H1 (cell line): ENCODE data around the gene CDC73. TPM values are rescaled to one million over a fixed set of nuclear protein-coding genes. Genes with fewer than 3 reads are reported as not detected.

ENCODE experiments used
- CTCF ChIA-PET: fragments of 300-600 bp; sonication (Branson Sonifier 250); formaldehyde crosslinking; loops from one replicate; lab custom pipeline; 2021; ENCODE audit not compliant: partially characterized antibody; lab: Charles Lee
- POLR2A ChIA-PET: fragments of 300-600 bp; sonication (Branson Sonifier 250); formaldehyde crosslinking; loops from one replicate; lab custom pipeline; 2021; ENCODE audit warnings: inconsistent platforms; ENCODE audit not compliant: partially characterized antibody; lab: Charles Lee
- DNase-seq, 2 experiments: peaks; one replicate each; pipeline versions ENCODE4 v3.0.0 to v3.0.0-alpha.2; 2010 to 2022; ENCODE audit warnings: low spot score in 2 of 2, low read depth in 1 of 2, mixed read lengths in 1 of 2
- FAIRE-seq: peaks from 2 replicates; lab custom pipeline; 2011; peaks lifted over from hg19 to GRCh38; lab: Jason Lieb, UNC
- H2AFZ ChIP-seq: 2 replicates; pipeline ENCODE4 v1.8.1; 2012; ENCODE audit warnings: low read length, inconsistent platforms
- H2AK5ac ChIP-seq: 2 replicates; pipeline ENCODE4 v1.6.1; 2013; ENCODE audit warnings: low read depth, low read length
- H2BK120ac ChIP-seq: replicated peaks from 2 replicates; pipeline ENCODE3; 2013; ENCODE audit warnings: low read depth, low read length, inconsistent platforms
- H2BK12ac ChIP-seq: 2 replicates; pipeline ENCODE4 v1.6.1; 2013; ENCODE audit warnings: low read depth, low read length
- H2BK15ac ChIP-seq: 2 replicates; pipeline ENCODE4 v1.6.1; 2013; ENCODE audit warnings: low read length
- H2BK20ac ChIP-seq: 2 replicates; pipeline ENCODE4 v1.6.1; 2013; ENCODE audit warnings: low read length
- H2BK5ac ChIP-seq: 2 replicates; pipeline ENCODE4 v1.6.1; 2013; ENCODE audit warnings: low read depth, low read length
- H3K14ac ChIP-seq: 2 replicates; pipeline ENCODE4 v1.6.1; 2013; ENCODE audit warnings: inconsistent platforms; ENCODE audit not compliant: insufficient read length
- H3K18ac ChIP-seq: 2 replicates; pipeline ENCODE4 v1.6.1; 2013; ENCODE audit warnings: low read length; ENCODE audit errors: extremely low read depth
- H3K23ac ChIP-seq: 2 replicates; pipeline ENCODE4 v1.6.1; 2013; ENCODE audit warnings: inconsistent platforms; ENCODE audit not compliant: insufficient read length
- H3K23me2 ChIP-seq: 2 replicates; pipeline ENCODE4 v1.6.1; 2013; ENCODE audit warnings: low read depth, low read length
- H3K27ac ChIP-seq: 2 replicates; pipeline ENCODE4 v1.6.1; 2011; ENCODE audit warnings: low read depth, low read length, inconsistent platforms
- H3K27me3 ChIP-seq, 4 experiments: replicated peaks in 1 of 4; 1 replicate in 1 of 4; 2 replicates in 3 of 4; pipeline versions ENCODE4 v1.6.1 to v1.8.1; 2011 to 2013; ENCODE audit warnings: low read length in 3 of 4, mild to moderate bottlenecking in 3 of 4, inconsistent platforms in 2 of 4, mixed read lengths in 2 of 4, moderate library complexity in 1 of 4; ENCODE audit not compliant: control insufficient read depth in 3 of 4, insufficient read depth in 3 of 4; ENCODE audit errors: extremely low read depth in 1 of 4
- H3K36me3 ChIP-seq, 4 experiments: 2 replicates each; pipeline versions ENCODE4 v1.6.1 to v1.8.1; 2011 to 2013; ENCODE audit warnings: mild to moderate bottlenecking in 4 of 4, low read length in 3 of 4, moderate library complexity in 2 of 4, control low read depth in 1 of 4, inconsistent platforms in 1 of 4; ENCODE audit not compliant: insufficient read depth in 4 of 4, control insufficient read depth in 2 of 4
- H3K4ac ChIP-seq: replicated peaks from 2 replicates; pipeline ENCODE3; 2013; ENCODE audit warnings: low read length, low read depth, mixed read lengths, inconsistent platforms; ENCODE audit not compliant: insufficient read length
- H3K4me1 ChIP-seq, 4 experiments: replicated peaks in 1 of 4; 1 replicate in 1 of 4; 2 replicates in 3 of 4; pipeline versions ENCODE4 v1.6.1 to v1.8.1; 2011 to 2013; ENCODE audit warnings: low read length in 3 of 4, inconsistent platforms in 2 of 4, mixed read lengths in 1 of 4; ENCODE audit not compliant: insufficient read depth in 4 of 4, control insufficient read depth in 3 of 4
- H3K4me2 ChIP-seq, 2 experiments: 2 replicates each; pipeline versions ENCODE4 v1.6.1 to v1.8.1; 2011 to 2013; ENCODE audit warnings: low read depth in 2 of 2, low read length in 2 of 2, control low read depth in 1 of 2, inconsistent platforms in 1 of 2, mild to moderate bottlenecking in 1 of 2; ENCODE audit not compliant: insufficient read depth in 1 of 2
- H3K4me3 ChIP-seq, 4 experiments: fragments of 200-600, 300-600 bp in 1 of 4; sonication (generic), shearing (Covaris generic), sonication (Bioruptor Twin) in 1 of 4; 2 replicates each; pipeline versions ENCODE4 v1.5.1 to v1.8.1; 2011 to 2016; ENCODE audit warnings: low read length in 4 of 4, low read depth in 3 of 4, control low read depth in 2 of 4, inconsistent platforms in 2 of 4, mild to moderate bottlenecking in 2 of 4, mixed read lengths in 1 of 4, moderate library complexity in 1 of 4; ENCODE audit not compliant: insufficient read depth in 2 of 4; ENCODE audit errors: extremely low read depth in 1 of 4
- H3K56ac ChIP-seq: replicated peaks from 2 replicates; pipeline ENCODE3; 2013; ENCODE audit warnings: low read depth, mild to moderate bottlenecking, mixed read lengths, low read length, inconsistent platforms; ENCODE audit not compliant: insufficient read length
- H3K79me1 ChIP-seq: 2 replicates; pipeline ENCODE4 v1.6.1; 2013; ENCODE audit warnings: low read depth, low read length, control low read depth
- H3K79me2 ChIP-seq, 2 experiments: 2 replicates each; pipeline versions ENCODE4 v1.6.1 to v1.8.1; 2012 to 2013; ENCODE audit warnings: low read length in 2 of 2, mild to moderate bottlenecking in 2 of 2, inconsistent platforms in 1 of 2; ENCODE audit not compliant: insufficient read depth in 2 of 2, control insufficient read depth in 1 of 2
- H3K9ac ChIP-seq, 4 experiments: replicated peaks in 1 of 4; 1 replicate in 1 of 4; 2 replicates in 3 of 4; pipeline versions ENCODE4 v1.6.1 to v1.8.1; 2011 to 2013; ENCODE audit warnings: low read depth in 3 of 4, low read length in 3 of 4, control low read depth in 2 of 4, mild to moderate bottlenecking in 2 of 4, moderate library complexity in 2 of 4, inconsistent platforms in 1 of 4; ENCODE audit errors: extremely low read depth in 1 of 4
- H3K9me3 ChIP-seq, 2 experiments: 2 replicates each; pipeline versions ENCODE4 v1.6.1 to v1.8.1; 2012 to 2013; ENCODE audit warnings: mild to moderate bottlenecking in 2 of 2, moderate library complexity in 2 of 2, control low read depth in 1 of 2, inconsistent platforms in 1 of 2, low read depth in 1 of 2, low read length in 1 of 2, mixed read lengths in 1 of 2; ENCODE audit not compliant: insufficient read depth in 2 of 2
- H4K20me1 ChIP-seq, 2 experiments: replicated peaks in 1 of 2; 2 replicates each; pipeline versions ENCODE3 to v1.8.1; 2011 to 2013; ENCODE audit warnings: inconsistent platforms in 2 of 2, low read length in 2 of 2, mild to moderate bottlenecking in 1 of 2; ENCODE audit not compliant: insufficient read depth in 2 of 2, control insufficient read depth in 1 of 2
- H4K5ac ChIP-seq: 2 replicates; pipeline ENCODE4 v1.6.1; 2013; ENCODE audit warnings: low read length, low read depth, mixed read lengths, inconsistent platforms; ENCODE audit not compliant: insufficient read length
- H4K8ac ChIP-seq: 2 replicates; pipeline ENCODE4 v1.8.0; 2013; ENCODE audit warnings: mild to moderate bottlenecking, moderate library complexity, low read length, inconsistent platforms; ENCODE audit not compliant: insufficient read depth; ENCODE audit errors: extremely low read depth
- H4K91ac ChIP-seq: replicated peaks from 2 replicates; pipeline ENCODE3; 2013; ENCODE audit warnings: low read length, mixed read lengths, inconsistent platforms; ENCODE audit not compliant: insufficient read length
- CBX8 ChIP-seq: fragments of 300-800, 300-1000 bp; sonication (generic); IDR thresholded peaks from 2 replicates; pipeline ENCODE4 v1.7.1; 2016; ENCODE audit warnings: low read depth, low read length, borderline replicate concordance
- HDAC6 ChIP-seq: IDR thresholded peaks from one replicate; pipeline ENCODE4 v1.7.1; 2012; ENCODE audit warnings: low read depth, mild to moderate bottlenecking, inconsistent platforms, low read length, moderate library complexity
- KDM1A ChIP-seq: fragments of 200-600, 300-600 bp; sonication (generic); IDR thresholded peaks from 2 replicates; pipeline ENCODE4 v1.7.1; 2016; ENCODE audit warnings: mild to moderate bottlenecking, low read length, borderline replicate concordance
- RNF2 ChIP-seq: fragments of 200-900, 300-1000 bp; sonication (generic); IDR thresholded peaks from 2 replicates; pipeline ENCODE4 v1.7.1; 2016; ENCODE audit warnings: borderline replicate concordance, low read depth, mild to moderate bottlenecking, antibody characterized with exemption, low read length; ENCODE audit not compliant: poor library complexity, severe bottlenecking; ENCODE audit errors: missing control alignments
- SUZ12 ChIP-seq: fragments of 200-600 bp; sonication (generic); IDR thresholded peaks from 2 replicates; pipeline ENCODE4 v1.6.1; 2012; ENCODE audit warnings: mild to moderate bottlenecking, inconsistent platforms, low read length, moderate library complexity, mixed read lengths
- WGBS, 2 experiments: shearing (Covaris generic) in 1 of 2; methylation state at CpG; one replicate each; pipeline versions ENCODE4 v1.1.6 to v1.1.7; 2013 to 2015; ENCODE audit warnings: low lambda C conversion rate in 2 of 2, mixed read lengths in 2 of 2, inconsistent platforms in 1 of 2, low coverage in 1 of 2, missing lambda C conversion rate in 1 of 2; ENCODE audit not compliant: insufficient replicate concordance in 2 of 2, insufficient coverage in 1 of 2, insufficient read length in 1 of 2; ENCODE audit errors: extremely low coverage in 1 of 2, missing lambda C conversion rate in 1 of 2; 5-methylcytosine and 5-hydroxymethylcytosine counted together
- polyA plus RNA-seq, 7 experiments: library from polyadenylated mRNA; depleted of rRNA in 3 of 7; stranded (reverse) in 5 of 7; unstranded in 2 of 7; fragments of >200 nt in 5 of 7; fragments of 200-250 nt in 2 of 7; gene quantifications; 1 replicate in 5 of 7; 2 replicates in 1 of 7; 4 replicates in 1 of 7; pipeline versions ENCODE4 v1.2.1 to v1.2.3, GENCODE V29; 2011 to 2013; ENCODE audit warnings: missing spikeins in 2 of 7, mixed read lengths in 2 of 7
- total RNA-seq: library from RNA; stranded (reverse); fragmentation: NEBNext Ultra II Directional; extraction: Animal tissue kit (Norgen Biotek cat#: 25700); gene quantifications from 2 replicates; pipeline ENCODE4 v1.2.1, GENCODE V29; 2021

Gene CDC73
- total and polyA plus RNA-seq, 2 of the 8 experiments (the other 6 are each of a cell fraction or from before 2014, with no cell fraction given), result 9.8 to 64.0 TPM

- no peak for FAIRE-seq
These were observed 59.7 kb downstream of the CDC73 start for GRCh38 chr1:193181536-193181935.

More at GRCh38 chr1:193181536-193181935, 59.7 kb downstream of the CDC73 start:
- H4K5ac ChIP-seq, result no peak overlapping the region
- no peak overlapping the region for H3K27ac ChIP-seq
- ChIA-PET POLR2A (no interaction called here), CTCF (interaction anchor here (2.3 kb wide), 1 partner anchor 10 kb away, joined by 10 read pairs; no protein-coding TSS in a partner anchor)
- H2BK20ac ChIP-seq, result no peak overlapping the region
- H3K4me1 ChIP-seq, result no peaks in the 10 kb centered on the region; a peak in 1 of 7 replicates
- no peak overlapping the region for H2BK15ac ChIP-seq
- no peaks in the 10 kb centered on the region for H3K27me3 ChIP-seq
- H3K36me3 ChIP-seq, result no peaks in the 10 kb centered on the region
- no peak overlapping the region for H4K8ac ChIP-seq
- H3K23me2 ChIP-seq, result no peaks in the 10 kb centered on the region
- no peak overlapping the region for H2BK12ac ChIP-seq
- H4K20me1 ChIP-seq, result peaks cover 2 to 5% of the 10 kb centered on the region in 2 experiments
- H3K18ac ChIP-seq, result no peak overlapping the region
- no peaks in the 10 kb centered on the region; the same call in 1 of the 2 replicates for H3K79me1 ChIP-seq
- no peak for DNase-seq
- H3K14ac ChIP-seq, result no peak overlapping the region
- no peak overlapping the region for H3K56ac ChIP-seq
- H3K9ac ChIP-seq, result no peak overlapping the region
- no peak overlapping the region for H3K4me2 ChIP-seq
- H2BK120ac ChIP-seq, result no peak overlapping the region
- TF ChIP-seq SUZ12, result no peak
- no peak for TF ChIP-seq CBX8
- no peak for TF ChIP-seq HDAC6
- TF ChIP-seq RNF2, result no peak
- no peak for TF ChIP-seq KDM1A
- H3K4me3 ChIP-seq, result no peak overlapping the region
- H3K23ac ChIP-seq, result no peak overlapping the region
- peaks cover 0 to 43% of the 10 kb centered on the region in 2 experiments; a peak in 3 of 4 replicates for H3K79me2 ChIP-seq
- H2BK5ac ChIP-seq, result no peak overlapping the region
- H2AK5ac ChIP-seq, result no peak overlapping the region
- no peak overlapping the region for H4K91ac ChIP-seq
- H2AFZ ChIP-seq, result no peak overlapping the region
- no peak overlapping the region for H3K4ac ChIP-seq
- no peaks in the 10 kb centered on the region for H3K9me3 ChIP-seq
- 100% methylated on average over 1 of the region's 1 CpG; no CpG with 5 or more reads in 1 of the 2 experiments for WGBS, 2 experiments
